Measurements from ENCODE around the gene IL36A. TPM values are rescaled to one million over a fixed set of nuclear protein-coding genes. Genes with fewer than 3 reads are reported as not detected.

Gene IL36A
- 1.7 and 3.0 TPM in 2 replicates for total RNA-seq

GRCh38 chr2:113005030-113005509, at the start of gene IL36A:
Gene IL36A, plus strand, starts transcription at chr2:113005459. Its CDS starts 413 bp downstream, at chr2:113005872.

GRCh38 chr2:112977559-112978056, 27.7 kb upstream of the IL36A start, which contains the start of gene IL36G:
Gene IL36G, plus strand, starts transcription at chr2:112978006. Its CDS starts 633 bp downstream, at chr2:112978639.

GRCh38 chr2:113052396-113052917, 47.2 kb downstream of the IL36A start, which contains the start of gene IL36B:
Gene IL36B, minus strand, starts transcription at chr2:113052867.

Other genes with a start within 250 kb of the IL36A start
- 0.21 and 0.48 TPM in 2 replicates for gene CKAP2L, start 240.8 kb upstream of the IL36A start, total RNA-seq
- gene IL1A, start 221.0 kb upstream of the IL36A start, total RNA-seq = 61.6 and 230 TPM in 2 replicates
- gene IL1B, start 168.7 kb upstream of the IL36A start, total RNA-seq = 31.8 and 169 TPM in 2 replicates
- gene IL37, start 94.3 kb upstream of the IL36A start, total RNA-seq = not detected in 2 replicates
- 0.43 and 41.4 TPM in 2 replicates for gene IL36G, start 27.5 kb upstream of the IL36A start, total RNA-seq
- not detected in 2 replicates for gene IL36B, start 47.4 kb downstream of the IL36A start, total RNA-seq
- gene IL36RN, start 53.7 kb downstream of the IL36A start, total RNA-seq = 1.1 and 8.4 TPM in 2 replicates
- gene IL1F10, start 62.5 kb downstream of the IL36A start, total RNA-seq = not detected in 2 replicates
- 70.3 and 167 TPM in 2 replicates for gene IL1RN, start 122.1 kb downstream of the IL36A start, total RNA-seq
- 42.0 and 45.3 TPM in 2 replicates for gene PSD4, start 168.5 kb downstream of the IL36A start, total RNA-seq